ENCODE data around the gene CYP26C1.

Gene CYP26C1, protein sequence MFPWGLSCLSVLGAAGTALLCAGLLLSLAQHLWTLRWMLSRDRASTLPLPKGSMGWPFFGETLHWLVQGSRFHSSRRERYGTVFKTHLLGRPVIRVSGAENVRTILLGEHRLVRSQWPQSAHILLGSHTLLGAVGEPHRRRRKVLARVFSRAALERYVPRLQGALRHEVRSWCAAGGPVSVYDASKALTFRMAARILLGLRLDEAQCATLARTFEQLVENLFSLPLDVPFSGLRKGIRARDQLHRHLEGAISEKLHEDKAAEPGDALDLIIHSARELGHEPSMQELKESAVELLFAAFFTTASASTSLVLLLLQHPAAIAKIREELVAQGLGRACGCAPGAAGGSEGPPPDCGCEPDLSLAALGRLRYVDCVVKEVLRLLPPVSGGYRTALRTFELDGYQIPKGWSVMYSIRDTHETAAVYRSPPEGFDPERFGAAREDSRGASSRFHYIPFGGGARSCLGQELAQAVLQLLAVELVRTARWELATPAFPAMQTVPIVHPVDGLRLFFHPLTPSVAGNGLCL

DNA sequence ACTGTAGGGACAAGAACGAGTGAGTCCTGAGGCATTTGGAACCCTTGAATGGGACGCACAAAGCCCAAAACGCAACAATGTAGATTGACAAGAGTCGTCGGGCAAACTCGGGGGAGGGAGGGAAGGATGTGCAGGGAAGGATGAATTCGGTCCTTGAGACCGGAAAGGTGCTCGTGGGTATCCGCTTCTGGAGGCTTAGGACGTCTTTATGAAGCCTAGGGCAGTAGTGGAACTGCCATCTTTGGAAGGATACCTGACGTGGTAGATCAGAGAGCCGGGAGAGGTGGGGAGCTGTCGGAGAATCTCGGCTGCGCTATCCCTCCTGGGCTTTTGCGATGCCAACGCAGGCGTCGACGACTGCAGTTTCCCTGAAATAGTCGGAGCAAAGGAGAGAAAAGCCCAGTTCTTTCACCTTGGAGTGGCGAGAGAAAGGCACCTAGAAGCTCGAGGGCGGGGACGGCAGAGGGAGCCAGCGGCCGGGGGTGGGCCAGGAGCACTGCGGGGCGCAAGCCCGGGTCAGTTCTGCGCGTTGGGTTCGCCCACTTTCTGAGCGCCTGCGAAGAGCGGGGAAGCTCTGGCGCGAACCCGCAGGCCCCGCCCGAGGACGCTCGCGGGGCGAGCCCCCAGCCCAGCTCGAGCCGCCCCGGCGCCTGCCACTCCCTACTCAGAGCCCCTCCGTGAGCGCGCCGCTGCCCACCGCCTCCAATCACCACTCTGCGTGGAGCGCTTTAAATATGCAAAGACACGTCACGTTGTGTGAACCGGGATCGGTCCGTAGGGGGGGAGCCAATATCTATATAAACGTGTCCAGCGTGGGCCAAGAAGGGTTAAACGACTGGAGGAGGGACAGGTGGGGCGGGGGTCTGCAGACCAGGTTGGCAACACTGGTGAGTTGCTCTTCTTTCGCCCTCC lies at the start of gene CYP26C1:
Gene CYP26C1 (plus strand): TSS at position 824 of the 912 bp plus-strand sequence. CDS start 466 bp downstream, outside the sequence.
- ATAC-seq, result no peak

DNA sequence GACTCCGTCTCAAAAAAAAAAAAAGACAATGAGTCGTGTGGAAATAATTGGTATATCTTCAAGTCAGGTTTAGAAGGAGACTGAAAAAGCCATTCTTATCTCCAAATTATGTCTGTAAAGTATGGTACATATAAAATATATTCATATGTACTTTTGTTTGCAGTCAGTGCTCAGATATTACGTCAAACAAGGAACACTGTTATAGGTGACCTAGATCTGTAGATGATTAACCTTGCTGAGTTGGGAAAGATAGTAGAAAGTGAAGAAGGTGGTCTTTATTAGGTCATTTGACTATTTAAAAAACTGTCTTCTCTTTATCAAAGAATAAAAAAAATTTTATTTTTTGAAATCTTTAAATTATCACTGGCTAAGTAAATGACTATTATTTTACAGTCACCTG lies 44.9 kb upstream of the CYP26C1 start:
- no peak for ATAC-seq

DNA sequence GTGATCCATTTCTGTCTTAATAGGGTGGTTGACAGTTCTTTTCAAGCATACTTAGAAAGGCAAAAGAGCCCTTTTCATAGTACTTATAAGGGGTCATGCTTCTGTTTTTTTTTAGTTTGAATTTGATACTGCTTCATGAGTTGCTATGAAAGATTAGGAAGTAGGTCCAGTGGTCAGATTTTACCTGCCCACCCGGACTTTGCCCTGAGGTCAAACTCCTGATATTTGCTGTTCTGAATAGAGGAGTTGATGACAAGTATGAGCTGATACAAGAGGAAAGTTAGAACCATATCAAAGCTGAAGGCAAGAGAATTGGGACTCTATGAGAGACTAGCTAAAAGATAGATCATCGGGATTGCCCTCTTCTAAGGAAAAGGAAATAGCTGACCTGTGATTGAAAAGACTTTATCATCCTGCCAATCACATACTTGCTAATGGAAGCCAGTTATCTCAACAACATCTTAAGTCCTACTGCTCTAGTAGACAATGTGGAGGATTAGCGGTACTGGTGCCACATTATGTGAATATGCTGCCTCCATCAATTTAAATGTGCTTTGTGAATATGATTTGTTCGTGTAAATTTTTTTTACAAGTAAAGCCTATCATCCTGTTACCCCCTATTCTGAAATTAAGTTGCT lies 37.5 kb upstream of the CYP26C1 start:
- ATAC-seq, result no peak

DNA sequence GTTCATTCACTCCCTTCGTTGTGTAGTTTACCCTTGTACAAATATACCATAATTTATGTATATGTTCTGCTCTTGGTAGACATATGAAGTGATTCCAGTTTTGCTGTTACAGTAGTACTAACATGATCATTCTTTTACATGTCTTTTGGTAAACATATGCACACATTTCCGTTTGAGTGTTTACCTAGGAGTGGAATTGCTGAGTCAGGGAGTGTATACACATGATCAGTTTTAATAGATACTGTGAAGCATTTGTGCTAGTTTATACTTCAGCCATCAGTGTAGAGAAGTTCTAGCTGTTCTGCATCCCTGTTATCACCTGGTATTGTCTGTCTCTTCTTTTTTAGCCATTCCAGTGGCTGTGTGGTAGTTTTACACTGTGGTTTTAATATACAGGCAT lies 34.5 kb upstream of the CYP26C1 start:
- no peak for ATAC-seq

DNA sequence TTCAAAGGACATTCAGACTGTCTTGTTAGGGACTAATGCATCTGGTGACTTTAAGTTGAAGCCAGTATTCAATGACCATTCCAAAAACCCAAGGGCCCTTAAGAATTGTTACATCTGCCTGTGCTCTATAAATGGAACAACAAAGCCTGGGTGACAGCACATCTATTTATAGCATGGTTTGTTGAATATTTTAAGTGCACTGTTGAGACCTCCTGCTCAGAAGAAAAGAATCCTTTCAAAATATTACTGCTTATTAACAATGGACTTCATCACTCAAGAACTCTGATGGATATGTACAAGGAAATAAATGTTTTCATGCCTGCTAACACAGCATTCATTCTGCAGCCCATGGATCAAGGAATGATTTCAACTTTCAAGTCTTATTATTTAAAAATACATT lies 33.1 kb upstream of the CYP26C1 start:
- ATAC-seq, result no peak

DNA sequence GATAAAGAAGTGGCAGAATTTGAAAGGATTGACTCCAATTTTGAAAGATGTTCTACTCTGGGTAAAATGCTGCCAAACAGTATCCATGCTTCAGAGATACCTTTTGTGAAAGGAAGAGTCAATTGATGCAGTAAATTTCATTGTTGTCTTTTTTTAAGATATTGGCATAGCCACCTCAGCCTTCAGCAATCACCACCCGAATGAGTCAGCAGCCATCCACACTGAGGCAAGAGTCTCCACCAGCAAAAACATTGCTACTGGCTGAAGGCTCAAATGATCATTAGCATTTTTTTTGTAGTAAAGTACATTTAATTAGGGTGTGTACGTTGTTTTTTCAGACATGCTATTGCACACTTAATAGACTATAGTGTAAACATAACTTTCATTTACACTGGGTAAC lies 31.7 kb upstream of the CYP26C1 start:
- no peak for ATAC-seq

DNA sequence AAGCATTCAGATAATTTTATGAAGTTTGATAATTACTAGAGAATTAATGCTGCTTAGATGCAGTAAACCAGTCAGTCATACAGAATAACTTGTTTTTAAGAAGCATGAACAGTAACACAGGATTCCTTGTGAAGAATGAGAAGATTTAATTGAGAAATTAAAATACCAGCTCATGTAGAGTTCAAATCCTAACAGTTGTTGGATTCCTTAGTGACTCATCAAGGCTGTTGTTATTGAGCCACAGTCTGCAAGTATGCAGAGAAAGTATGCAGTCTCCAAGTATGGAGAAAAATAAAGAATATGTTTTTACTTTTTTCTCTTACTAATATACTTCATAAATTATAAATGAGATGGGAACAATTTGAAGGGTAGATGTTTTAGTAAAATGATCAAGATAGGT lies 30.2 kb upstream of the CYP26C1 start:
- no peak for ATAC-seq

DNA sequence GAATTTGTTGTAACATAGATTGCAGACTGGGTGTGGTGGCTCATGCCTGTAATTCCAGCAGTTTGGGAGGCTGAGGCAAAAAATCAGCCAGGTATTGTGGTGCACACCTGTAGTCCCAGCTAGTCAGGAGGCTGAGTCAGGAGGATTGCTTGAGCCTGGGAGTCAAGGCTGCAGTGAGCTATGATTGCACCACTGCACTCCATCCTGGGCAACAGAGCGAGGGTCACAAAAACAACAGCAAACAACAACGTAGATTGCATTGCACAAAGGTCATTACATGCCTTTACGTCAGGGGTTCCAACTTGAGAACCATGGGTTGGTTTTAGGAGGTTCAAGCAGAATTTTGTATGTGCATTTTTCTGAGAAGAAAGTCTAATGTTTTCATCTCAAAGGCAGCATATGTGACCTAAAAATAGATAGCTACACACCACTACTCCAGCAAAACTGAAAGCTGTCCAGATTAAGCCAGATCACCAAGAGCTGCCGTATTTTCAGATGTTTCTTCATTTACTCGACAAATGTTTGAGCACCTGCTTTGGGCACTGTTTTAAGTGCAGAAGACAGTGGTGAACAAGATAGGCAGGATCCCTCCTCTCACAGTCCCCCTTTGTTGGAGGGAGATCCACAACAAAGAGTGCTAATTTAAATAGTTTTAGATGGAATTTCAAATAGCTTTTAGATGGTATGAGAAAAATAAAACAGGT lies 28.3 kb upstream of the CYP26C1 start:
- ATAC-seq, result no peak

DNA sequence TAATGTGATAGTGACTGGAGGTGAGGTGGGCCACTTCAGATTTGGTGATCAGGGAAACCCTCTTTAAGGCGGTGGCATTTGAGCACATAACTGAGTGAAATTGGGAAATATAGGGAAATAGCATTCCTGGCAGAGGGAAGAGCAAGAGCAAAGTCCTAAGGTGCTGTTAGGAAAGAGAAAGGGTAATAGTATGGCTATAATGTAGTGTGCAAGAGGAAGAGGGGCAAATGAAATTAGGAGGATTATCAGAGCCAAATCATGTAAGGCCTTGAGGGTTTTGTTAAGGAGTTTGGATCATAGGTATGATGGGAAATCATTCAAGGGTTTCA lies 27.8 kb upstream of the CYP26C1 start:
- no peak for ATAC-seq

DNA sequence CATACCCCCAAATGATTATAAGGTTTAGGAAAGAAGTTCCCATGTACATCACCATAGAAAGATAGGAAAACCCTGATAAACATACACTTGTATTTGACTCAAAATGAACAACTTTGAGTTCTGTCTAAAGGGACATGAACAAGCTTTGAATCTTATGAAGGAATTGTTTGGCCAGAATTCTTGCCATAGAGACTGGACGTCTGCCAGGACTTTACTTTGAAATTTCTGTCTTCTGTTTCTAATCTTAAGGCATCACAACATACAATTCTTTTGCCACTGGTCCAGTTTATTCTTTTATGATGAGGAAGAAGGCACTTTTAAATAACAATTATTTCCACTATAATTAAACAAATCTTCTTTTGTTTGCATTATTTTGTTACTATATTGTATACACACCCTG lies 26.2 kb upstream of the CYP26C1 start:
- no peak for ATAC-seq

DNA sequence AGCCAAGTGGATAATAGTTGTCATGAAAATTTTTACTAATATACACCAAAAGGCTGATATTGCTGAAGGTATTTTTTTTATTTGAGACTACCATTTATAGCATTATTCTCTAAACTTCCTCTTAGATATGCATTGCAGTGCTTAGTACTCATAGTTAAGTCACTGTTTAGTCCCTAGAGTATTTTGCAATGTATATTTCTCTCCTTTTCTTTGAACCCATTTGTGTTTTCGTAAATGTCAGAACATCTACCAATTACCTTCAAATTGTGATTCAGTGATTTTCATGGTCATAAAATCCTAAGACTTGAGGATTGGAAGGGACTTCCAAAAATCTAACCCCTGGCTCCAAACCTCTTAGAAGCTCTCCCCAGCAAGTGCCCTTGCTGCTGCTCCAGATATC lies 21.5 kb upstream of the CYP26C1 start:
- no peak for ATAC-seq

DNA sequence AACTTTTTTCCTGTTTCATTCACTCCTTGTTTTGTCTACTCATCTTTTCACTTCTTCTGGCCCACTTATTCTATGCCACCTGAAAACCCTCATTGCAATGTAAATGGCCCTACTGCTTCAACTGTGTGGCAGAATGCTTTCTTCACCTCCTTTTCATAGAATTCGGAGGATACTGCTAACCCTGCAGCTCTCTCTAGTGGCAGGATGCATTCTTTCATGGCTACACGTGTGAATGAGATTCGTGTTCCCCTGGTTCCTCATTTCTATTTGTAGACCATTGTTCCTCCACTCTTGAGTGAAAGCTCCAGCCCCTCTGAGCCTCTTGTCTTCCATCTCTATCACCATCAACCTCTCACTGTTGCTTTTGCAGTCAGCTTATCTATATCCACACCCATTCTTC lies 20.9 kb upstream of the CYP26C1 start:
- ATAC-seq, result no peak

DNA sequence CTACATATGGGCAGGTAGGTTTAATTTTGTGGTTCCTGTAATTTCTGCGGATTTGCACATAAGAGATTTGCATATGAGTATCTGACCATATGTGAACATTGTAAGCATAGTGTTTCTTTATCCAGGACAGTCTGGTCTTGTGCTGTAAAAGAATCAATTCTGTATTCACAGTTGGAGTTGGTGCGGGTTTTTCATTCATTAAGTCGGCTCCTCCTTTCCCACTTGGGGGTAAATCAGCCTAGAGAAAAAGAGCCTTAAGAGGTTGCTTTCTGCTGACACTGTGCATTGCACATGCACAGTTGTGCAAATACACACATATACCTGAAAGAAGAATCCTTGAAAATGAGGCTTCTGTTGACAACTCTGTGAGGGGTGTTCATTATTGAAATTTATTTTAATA lies 6.1 kb upstream of the CYP26C1 start:
- ATAC-seq, result no peak

DNA sequence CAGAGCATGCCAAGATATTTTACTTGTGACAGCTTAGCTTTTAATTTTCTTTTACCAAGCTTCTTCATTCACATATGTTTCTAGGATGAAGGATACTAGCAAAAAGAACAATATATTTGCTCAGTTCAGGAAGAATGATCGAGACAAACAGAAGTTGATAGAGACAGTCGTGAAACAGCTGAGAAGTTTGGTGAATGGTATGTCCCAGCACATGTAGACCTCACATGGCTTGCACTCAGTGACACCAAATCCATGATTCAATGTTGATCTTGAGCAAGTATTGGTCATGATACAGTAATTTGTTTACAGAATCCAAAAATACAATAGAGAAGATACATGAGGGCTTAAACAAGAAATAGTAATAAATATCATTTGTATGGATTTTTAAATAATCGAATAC lies 2.5 kb upstream of the CYP26C1 start:
- no peak for ATAC-seq

DNA sequence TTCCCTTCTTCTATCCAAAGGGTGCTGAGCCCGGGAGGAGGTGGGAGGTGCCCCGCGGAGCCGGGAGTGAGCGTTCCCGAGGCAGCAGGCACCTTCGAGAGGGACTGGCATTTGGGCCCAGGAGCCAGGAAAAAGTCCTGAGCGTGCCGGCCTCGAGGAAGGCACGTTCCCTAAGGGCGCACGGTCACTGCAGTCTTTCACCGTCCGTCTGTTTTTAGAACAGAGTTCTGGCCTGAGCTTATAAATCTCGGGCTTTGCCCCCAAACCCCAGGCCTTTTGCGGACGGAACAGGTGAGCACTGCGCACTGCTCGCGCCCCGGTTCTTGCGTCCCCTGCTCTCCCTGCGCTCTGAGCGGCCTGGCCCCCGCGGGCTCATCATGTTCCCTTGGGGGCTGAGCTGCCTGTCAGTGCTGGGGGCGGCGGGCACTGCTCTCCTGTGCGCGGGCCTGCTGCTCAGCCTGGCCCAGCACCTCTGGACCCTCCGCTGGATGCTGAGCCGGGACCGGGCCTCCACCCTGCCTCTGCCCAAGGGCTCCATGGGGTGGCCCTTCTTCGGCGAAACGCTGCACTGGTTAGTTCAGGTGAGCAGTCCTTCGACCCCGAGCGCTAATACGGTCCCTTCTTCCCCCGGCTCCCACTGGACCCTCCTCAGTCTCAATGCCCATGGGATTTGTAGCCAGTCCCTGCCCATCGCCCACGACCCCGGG lies 442 bp downstream of the CYP26C1 start:
- ATAC-seq, result no peak

DNA sequence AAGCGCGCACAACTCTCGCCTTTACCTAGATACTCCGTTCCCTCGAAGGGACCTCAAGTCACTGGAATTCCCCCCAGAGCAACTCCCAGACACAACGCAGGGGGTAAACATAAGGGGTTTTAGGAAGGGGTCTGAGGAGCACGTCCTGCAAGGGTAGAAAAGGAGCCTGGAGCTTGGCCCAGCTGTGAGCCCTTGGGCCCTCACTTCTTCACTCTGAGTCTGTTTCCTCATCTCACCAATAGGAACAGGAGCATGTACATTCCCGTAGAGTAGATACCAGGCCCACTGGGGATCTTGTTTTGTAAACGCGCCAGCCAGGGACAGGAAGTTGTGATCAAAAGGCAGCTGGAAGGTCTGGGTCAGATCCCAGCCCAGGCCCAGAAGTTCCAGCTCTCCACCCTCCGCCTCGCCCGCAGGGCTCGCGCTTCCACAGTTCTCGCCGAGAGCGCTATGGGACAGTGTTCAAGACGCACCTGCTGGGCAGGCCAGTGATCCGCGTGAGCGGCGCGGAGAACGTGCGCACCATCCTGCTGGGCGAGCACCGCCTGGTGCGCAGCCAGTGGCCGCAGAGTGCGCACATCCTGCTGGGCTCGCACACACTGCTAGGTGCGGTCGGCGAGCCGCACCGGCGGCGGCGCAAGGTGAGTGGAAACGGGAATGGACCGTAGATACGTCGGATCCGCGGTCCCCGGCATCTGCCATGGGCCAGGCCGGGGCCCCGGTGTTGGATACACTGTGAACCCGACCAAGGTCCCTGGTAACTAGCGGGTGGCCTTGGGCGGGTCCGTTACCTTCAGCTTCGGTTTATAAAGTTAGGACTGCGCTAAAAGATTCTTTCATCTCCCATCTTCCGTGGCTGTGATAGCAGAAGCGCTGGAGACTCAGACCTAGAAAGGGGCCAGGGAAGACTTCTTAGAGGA lies 1.3 kb downstream of the CYP26C1 start:
- no peak for ATAC-seq

DNA sequence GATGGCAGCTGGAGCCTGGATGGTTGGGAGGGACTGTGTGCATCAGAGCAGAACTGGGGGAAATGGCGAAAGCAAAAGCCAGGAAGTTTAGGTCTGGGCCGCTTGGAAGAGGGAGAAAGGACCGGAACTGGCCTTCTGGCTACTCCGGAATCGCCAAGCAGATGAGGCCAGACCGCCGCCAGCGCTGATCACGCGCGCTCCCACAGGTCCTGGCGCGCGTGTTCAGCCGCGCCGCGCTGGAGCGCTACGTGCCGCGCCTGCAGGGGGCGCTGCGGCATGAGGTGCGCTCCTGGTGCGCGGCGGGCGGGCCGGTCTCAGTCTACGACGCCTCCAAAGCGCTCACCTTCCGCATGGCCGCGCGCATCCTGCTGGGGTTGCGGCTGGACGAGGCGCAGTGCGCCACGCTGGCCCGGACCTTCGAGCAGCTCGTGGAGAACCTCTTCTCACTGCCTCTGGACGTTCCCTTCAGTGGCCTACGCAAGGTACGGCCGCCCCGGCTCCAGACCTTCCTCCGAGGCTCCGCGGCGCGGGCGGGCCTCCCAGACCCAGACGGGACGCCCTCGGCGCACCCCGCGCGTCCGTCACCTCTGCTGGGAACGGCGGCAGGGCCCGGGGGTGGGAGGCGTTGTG lies 2.0 kb downstream of the CYP26C1 start:
- peak; percentile 62 to 67 for ATAC-seq

DNA sequence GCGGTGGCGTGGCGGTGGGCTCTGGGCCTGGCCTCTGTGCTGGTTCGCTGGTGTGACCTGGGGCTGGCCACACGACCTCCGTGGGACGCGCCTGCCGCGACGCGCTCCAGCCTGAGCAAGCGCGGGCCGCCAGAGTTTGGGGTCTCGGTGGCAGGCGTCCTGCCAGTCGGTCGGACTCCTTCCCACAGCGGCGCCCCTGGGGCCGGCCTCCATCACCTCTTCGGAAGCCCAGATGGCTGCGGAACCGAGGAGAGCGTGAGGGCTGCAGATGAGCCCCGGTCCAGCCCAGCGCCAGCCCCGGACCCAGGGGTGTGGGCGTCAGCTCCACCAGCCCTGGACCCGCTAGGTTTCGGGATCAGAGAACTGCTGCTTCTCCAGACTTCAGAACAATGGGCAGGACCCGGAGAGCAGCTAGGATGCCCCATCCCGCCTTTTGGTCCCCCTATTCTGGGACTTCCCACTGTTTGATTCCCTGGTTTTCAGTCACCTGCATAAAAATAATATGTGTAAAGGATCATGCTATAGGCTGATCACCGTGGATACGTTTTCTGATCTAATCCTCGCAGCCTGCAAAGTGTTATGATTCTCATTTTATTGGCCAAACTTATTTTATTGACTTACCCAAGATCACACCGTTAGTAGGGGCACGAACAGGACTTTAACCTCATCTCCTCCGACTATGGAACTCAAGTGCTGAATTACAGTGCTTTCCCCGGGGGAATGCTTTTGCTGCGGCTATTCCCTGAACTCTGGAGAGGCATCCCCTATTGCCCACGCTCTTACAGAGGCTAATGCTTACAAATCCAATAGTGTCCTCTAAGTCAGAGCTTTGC lies 2.8 kb downstream of the CYP26C1 start:
- ATAC-seq, result no peak

DNA sequence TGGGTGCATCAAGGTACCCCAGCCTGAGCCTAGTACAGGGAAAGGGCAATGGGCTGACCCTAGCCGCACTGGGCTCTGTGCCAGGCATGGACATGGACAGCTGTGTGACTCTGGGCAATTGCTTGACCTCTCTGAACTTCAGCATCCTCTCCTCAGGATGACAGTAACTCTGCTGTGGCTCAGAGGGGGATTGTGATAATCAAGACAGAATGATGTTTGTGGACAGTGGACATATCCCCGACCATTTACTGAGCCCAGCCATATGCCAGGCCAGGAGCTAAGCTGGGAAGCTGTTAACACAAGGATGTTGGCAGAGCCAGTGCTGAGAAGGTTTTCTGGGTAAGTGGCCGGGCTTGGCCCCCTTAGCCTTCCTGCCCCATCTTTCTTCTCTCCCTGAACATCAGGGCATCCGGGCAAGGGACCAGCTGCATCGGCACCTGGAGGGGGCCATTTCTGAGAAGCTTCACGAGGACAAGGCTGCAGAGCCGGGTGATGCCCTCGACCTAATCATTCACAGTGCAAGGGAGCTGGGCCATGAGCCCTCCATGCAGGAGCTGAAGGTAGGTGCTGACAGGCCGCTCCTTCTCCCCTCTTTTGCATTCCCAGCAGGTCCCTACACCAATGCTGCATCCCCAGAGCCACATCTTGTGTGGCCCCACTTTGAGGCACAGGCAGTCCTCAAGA lies 3.5 kb downstream of the CYP26C1 start:
- ATAC-seq, result no peak

Data from activated CD4-positive, CD25-positive, alpha-beta regulatory T cell treated with anti-CD3 and anti-CD28 coated beads, Interleukin-2, amount 50 U/mL, for 24 hours (primary cell).